ENCODE measurements around the gene EPHA3.

EPHA3 gene

GRCh38 chr3:89289574-89290190, 182.3 kb downstream of the EPHA3 start:
- TF ChIP-seq CTCF (IDR thresholded peaks at IDR 0.05; ENCODE audit: poor library complexity, severe bottlenecking), result no peak
- H3K9me3 ChIP-seq (ENCODE audit: severe bottlenecking), result no peaks in the 10 kb centered on the region
- no peaks in the 10 kb centered on the region for H3K4me1 ChIP-seq (ENCODE audit: insufficient read depth, poor library complexity, severe bottlenecking)
- H3K36me3 ChIP-seq (ENCODE audit: low read depth), result no peaks in the 10 kb centered on the region
- no peak for ATAC-seq (ENCODE audit: low read depth)
- no peaks in the 10 kb centered on the region for H3K27me3 ChIP-seq (ENCODE audit: insufficient read depth, poor library complexity, severe bottlenecking)
- H3K4me3 ChIP-seq (ENCODE audit: severe bottlenecking), result no peak overlapping the region
- no peak overlapping the region for H3K27ac ChIP-seq (ENCODE audit: poor library complexity, severe bottlenecking)
- DNase-seq (ENCODE audit: low spot score), result no peak

GRCh38 chr3:89297199-89297598, 189.8 kb downstream of the EPHA3 start:
- H3K27me3 ChIP-seq (ENCODE audit: insufficient read depth, poor library complexity, severe bottlenecking), result no peaks in the 10 kb centered on the region
- no peak overlapping the region for H3K27ac ChIP-seq (ENCODE audit: poor library complexity, severe bottlenecking)
- DNase-seq (ENCODE audit: low spot score) (no peak), ATAC-seq (ENCODE audit: low read depth) (no peak)
- H3K4me1 ChIP-seq (ENCODE audit: insufficient read depth, poor library complexity, severe bottlenecking), result no peaks in the 10 kb centered on the region
- H3K4me3 ChIP-seq (ENCODE audit: severe bottlenecking), result no peak overlapping the region
- H3K36me3 ChIP-seq (ENCODE audit: low read depth), result no peaks in the 10 kb centered on the region
- no peak for TF ChIP-seq CTCF (IDR thresholded peaks at IDR 0.05; ENCODE audit: poor library complexity, severe bottlenecking)
- no peaks in the 10 kb centered on the region for H3K9me3 ChIP-seq (ENCODE audit: severe bottlenecking)

GRCh38 chr3:89300526-89300925, 193.1 kb downstream of the EPHA3 start:
- Histone ChIP-seq H3K36me3 (ENCODE audit: low read depth) (no peaks in the 10 kb centered on the region), H3K27me3 (ENCODE audit: insufficient read depth, poor library complexity, severe bottlenecking) (no peaks in the 10 kb centered on the region), H3K4me1 (ENCODE audit: insufficient read depth, poor library complexity, severe bottlenecking) (no peaks in the 10 kb centered on the region), H3K27ac (ENCODE audit: poor library complexity, severe bottlenecking) (no peak overlapping the region), H3K9me3 (ENCODE audit: severe bottlenecking) (no peaks in the 10 kb centered on the region), H3K4me3 (ENCODE audit: severe bottlenecking) (no peak overlapping the region)
- no peak for ATAC-seq (ENCODE audit: low read depth)
- no peak for DNase-seq (ENCODE audit: low spot score)
- TF ChIP-seq CTCF (IDR thresholded peaks at IDR 0.05; ENCODE audit: poor library complexity, severe bottlenecking), result no peak

GRCh38 chr3:89300981-89301380, 193.6 kb downstream of the EPHA3 start:
- TF ChIP-seq CTCF (IDR thresholded peaks at IDR 0.05; ENCODE audit: poor library complexity, severe bottlenecking), result no peak
- no peak for DNase-seq (ENCODE audit: low spot score)
- no peaks in the 10 kb centered on the region for H3K27me3 ChIP-seq (ENCODE audit: insufficient read depth, poor library complexity, severe bottlenecking)

GRCh38 chr3:89303701-89304100, 196.3 kb downstream of the EPHA3 start:
- TF ChIP-seq CTCF (IDR thresholded peaks at IDR 0.05; ENCODE audit: poor library complexity, severe bottlenecking), result no peak
- H3K4me1 ChIP-seq (ENCODE audit: insufficient read depth, poor library complexity, severe bottlenecking), result no peaks in the 10 kb centered on the region
- H3K27me3 ChIP-seq (ENCODE audit: insufficient read depth, poor library complexity, severe bottlenecking), result no peaks in the 10 kb centered on the region
- no peaks in the 10 kb centered on the region for H3K36me3 ChIP-seq (ENCODE audit: low read depth)
- DNase-seq (ENCODE audit: low spot score), result no peak
- no peaks in the 10 kb centered on the region for H3K9me3 ChIP-seq (ENCODE audit: severe bottlenecking)
- H3K4me3 ChIP-seq (ENCODE audit: severe bottlenecking), result no peak overlapping the region
- H3K27ac ChIP-seq (ENCODE audit: poor library complexity, severe bottlenecking), result no peak overlapping the region
- no peak for ATAC-seq (ENCODE audit: low read depth)

More at GRCh38 chr3:89300981-89301380, 193.6 kb downstream of the EPHA3 start:
- no peaks in the 10 kb centered on the region for H3K9me3 ChIP-seq (ENCODE audit: severe bottlenecking)
- no peaks in the 10 kb centered on the region for H3K36me3 ChIP-seq (ENCODE audit: low read depth)
- ATAC-seq (ENCODE audit: low read depth), result no peak
- H3K27ac ChIP-seq (ENCODE audit: poor library complexity, severe bottlenecking), result no peak overlapping the region
- H3K4me3 ChIP-seq (ENCODE audit: severe bottlenecking), result no peak overlapping the region
- H3K4me1 ChIP-seq (ENCODE audit: insufficient read depth, poor library complexity, severe bottlenecking), result no peaks in the 10 kb centered on the region
